Colonic mucosa (tissue), 4 donors: ENCODE results near the gene PAK5. TPM values are rescaled to one million over a fixed set of nuclear protein-coding genes. Genes with fewer than 3 reads are reported as not detected.

Source experiments
- DNase-seq: peaks from one replicate; pipeline ENCODE4 v3.0.0-alpha.2; 2020
- H3K27ac ChIP-seq: fragments of 200-600 bp; one replicate; pipeline ENCODE4 v1.8.0; 2021
- H3K27me3 ChIP-seq: fragments of 200-600 bp; one replicate; pipeline ENCODE4 v1.8.0; 2021
- H3K36me3 ChIP-seq: fragments of 200-600 bp; one replicate; pipeline ENCODE4 v1.8.0; 2021
- H3K4me1 ChIP-seq: fragments of 200-600 bp; one replicate; pipeline ENCODE4 v1.8.0; 2021; ENCODE audit warnings: mild to moderate bottlenecking
- H3K4me3 ChIP-seq: fragments of 200-600 bp; one replicate; pipeline ENCODE4 v1.8.0; 2021
- H3K9ac ChIP-seq, 2 donors: one replicate each; pipeline ENCODE4 v1.7.0; 2013; ENCODE audit warnings: control low read depth in 2 of 2, low read depth in 2 of 2, low read length in 2 of 2
- H3K9me3 ChIP-seq: fragments of 200-600 bp; one replicate; pipeline ENCODE4 v1.8.0; 2021
- intact Hi-C: fragments of 100-400 bp; cut with DNase I; formaldehyde crosslinking; loops from one replicate; pipeline ENCODE4 v1.14.1; 2022
- total RNA-seq, 2 donors: library from RNA; stranded (reverse); fragmentation: NEBNext Ultra II Directional in 1 of 2; extraction: Animal tissue kit (Norgen Biotek cat#: 25700) in 1 of 2; gene quantifications; one replicate each; pipeline ENCODE4 v1.2.1, GENCODE V29; 2021
- TF ChIP-seq, protein P1 (sequence below): fragments of 200-600 bp; IDR thresholded peaks from one replicate; pipeline ENCODE4 v1.8.0; 2022; ENCODE audit warnings: antibody characterized with exemption, mild to moderate bottlenecking
- donor health status: healthy.
- donor health status: DM: no; HTN: no; CAD: no.
- donor health status: DM: no; HTN: no; CAD: no.

Gene PAK5
- total RNA-seq, 2 donors from 2014 or later: 0.07 TPM; not detected in 1

DNA sequence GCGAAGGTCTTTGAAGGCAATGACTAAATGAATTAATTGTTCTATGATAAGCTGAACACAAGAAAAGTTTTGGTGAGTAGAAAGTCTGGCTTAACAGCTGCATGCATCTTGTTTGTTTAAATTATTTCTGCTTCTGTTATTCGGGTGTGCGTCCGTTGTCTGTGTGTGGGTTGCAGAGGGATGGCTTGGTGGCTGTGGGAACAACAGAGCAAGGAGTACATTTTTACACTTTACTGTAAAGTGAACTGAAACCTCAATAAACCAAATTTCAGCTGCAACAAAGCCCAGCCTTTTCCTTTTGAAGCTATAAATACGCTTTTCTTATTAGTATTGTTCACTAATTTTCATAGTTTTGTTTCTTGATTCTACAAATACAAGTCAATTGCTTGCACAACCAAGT, 328.0 kb downstream of the PAK5 start:
- no peak overlapping the region for H3K4me3 ChIP-seq
- peaks cover 77% of the 10 kb centered on the region for H3K27me3 ChIP-seq
- intact Hi-C loops: no loop called here
- H3K27ac ChIP-seq: no peak overlapping the region
- H3K9me3 ChIP-seq: no peaks in the 10 kb centered on the region
- H3K36me3 ChIP-seq: no peaks in the 10 kb centered on the region
- no peak for DNase-seq
- H3K4me1 ChIP-seq: no peaks in the 10 kb centered on the region
- H3K9ac ChIP-seq: no peak overlapping the region
- TF ChIP-seq, protein P1, sequence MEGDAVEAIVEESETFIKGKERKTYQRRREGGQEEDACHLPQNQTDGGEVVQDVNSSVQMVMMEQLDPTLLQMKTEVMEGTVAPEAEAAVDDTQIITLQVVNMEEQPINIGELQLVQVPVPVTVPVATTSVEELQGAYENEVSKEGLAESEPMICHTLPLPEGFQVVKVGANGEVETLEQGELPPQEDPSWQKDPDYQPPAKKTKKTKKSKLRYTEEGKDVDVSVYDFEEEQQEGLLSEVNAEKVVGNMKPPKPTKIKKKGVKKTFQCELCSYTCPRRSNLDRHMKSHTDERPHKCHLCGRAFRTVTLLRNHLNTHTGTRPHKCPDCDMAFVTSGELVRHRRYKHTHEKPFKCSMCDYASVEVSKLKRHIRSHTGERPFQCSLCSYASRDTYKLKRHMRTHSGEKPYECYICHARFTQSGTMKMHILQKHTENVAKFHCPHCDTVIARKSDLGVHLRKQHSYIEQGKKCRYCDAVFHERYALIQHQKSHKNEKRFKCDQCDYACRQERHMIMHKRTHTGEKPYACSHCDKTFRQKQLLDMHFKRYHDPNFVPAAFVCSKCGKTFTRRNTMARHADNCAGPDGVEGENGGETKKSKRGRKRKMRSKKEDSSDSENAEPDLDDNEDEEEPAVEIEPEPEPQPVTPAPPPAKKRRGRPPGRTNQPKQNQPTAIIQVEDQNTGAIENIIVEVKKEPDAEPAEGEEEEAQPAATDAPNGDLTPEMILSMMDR: no peak

DNA sequence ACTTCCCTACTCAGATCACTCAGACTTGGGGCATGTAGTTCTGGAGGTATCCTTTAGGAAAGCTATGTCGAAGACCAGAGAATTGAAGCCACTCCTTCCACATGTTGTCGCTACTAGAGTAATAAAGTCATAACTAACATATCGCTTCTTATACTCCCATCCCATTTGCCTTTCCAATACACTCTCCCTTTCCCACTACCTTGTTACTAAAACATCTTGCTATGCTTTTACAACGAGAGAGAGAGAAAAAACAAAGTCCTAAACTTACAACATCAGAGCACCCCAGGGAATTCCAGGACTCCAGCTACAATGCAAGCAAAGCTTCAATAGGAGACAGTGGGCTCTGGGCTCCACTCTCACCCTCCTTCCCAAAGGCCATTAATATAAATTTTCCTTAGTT, 329.6 kb downstream of the PAK5 start:
- intact Hi-C loops: no loop called here
- no peak overlapping the region for H3K4me3 ChIP-seq
- H3K9me3 ChIP-seq: no peaks in the 10 kb centered on the region
- peaks cover 66% of the 10 kb centered on the region for H3K27me3 ChIP-seq
- no peaks in the 10 kb centered on the region for H3K36me3 ChIP-seq
- TF ChIP-seq, protein P1: no peak
- H3K4me1 ChIP-seq: no peaks in the 10 kb centered on the region
- no peak overlapping the region for H3K9ac ChIP-seq
- DNase-seq: no peak
- H3K27ac ChIP-seq: no peak overlapping the region

DNA sequence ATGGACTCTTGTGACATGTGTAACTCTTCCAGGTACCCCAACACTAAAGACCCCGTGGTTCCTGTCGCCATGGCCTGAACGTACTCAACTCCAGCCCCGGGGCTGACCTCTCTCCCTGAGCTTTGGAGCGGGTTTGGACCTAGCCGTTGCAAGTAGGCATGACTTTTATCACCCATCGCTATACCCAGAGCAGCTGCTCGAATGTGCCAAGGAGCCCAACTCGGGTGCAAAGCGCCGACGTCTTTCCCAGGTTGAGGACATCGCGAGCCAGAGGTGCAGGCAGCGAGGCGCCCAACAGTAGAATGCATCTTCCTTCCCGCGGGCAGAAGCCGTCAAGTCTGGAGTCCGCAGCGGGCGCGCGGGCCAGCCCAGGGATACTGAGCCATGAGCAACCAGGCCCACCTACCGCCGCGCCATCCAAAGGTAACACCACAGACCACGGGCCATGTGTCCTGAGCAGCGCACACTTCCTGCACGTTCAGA, 330.1 kb downstream of the PAK5 start:
- no peak for DNase-seq
- Histone ChIP-seq H3K4me3 (no peak overlapping the region), H3K9ac (no peak overlapping the region), H3K27me3 (peaks cover 61% of the 10 kb centered on the region), H3K9me3 (no peaks in the 10 kb centered on the region), H3K36me3 (no peaks in the 10 kb centered on the region), H3K4me1 (no peaks in the 10 kb centered on the region), H3K27ac (no peak overlapping the region)
- TF ChIP-seq, protein P1: no peak
- intact Hi-C loops: no loop called here

DNA sequence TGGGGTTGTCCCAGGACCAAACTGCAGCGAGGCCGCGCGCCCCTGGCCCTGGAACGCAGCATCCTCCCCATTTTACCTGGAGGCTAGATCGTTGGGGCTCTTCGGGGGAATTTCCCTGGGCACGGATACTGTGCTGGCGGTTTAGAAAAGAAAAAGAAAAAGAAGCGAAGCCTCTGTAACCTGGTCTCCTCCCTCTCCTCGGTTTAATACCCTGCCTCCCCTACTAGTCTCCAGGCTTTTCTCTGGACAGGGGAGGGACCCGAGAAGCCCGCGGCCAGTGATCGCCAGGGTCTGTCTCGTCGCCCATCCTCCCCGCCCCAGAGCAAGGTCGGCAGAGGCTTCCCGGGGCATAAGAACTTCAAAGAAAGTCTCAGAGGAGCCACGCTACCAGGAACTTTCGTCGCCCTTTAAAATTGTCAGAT, 330.6 kb downstream of the PAK5 start:
- H3K27ac ChIP-seq: no peak overlapping the region
- DNase-seq: no peak
- intact Hi-C loops: no loop called here
- H3K9me3 ChIP-seq: no peaks in the 10 kb centered on the region
- no peaks in the 10 kb centered on the region for H3K36me3 ChIP-seq
- H3K9ac ChIP-seq: no peak overlapping the region
- no peak overlapping the region for H3K4me3 ChIP-seq
- TF ChIP-seq, protein P1: no peak
- peaks cover 56% of the 10 kb centered on the region for H3K27me3 ChIP-seq
- H3K4me1 ChIP-seq: no peaks in the 10 kb centered on the region

DNA sequence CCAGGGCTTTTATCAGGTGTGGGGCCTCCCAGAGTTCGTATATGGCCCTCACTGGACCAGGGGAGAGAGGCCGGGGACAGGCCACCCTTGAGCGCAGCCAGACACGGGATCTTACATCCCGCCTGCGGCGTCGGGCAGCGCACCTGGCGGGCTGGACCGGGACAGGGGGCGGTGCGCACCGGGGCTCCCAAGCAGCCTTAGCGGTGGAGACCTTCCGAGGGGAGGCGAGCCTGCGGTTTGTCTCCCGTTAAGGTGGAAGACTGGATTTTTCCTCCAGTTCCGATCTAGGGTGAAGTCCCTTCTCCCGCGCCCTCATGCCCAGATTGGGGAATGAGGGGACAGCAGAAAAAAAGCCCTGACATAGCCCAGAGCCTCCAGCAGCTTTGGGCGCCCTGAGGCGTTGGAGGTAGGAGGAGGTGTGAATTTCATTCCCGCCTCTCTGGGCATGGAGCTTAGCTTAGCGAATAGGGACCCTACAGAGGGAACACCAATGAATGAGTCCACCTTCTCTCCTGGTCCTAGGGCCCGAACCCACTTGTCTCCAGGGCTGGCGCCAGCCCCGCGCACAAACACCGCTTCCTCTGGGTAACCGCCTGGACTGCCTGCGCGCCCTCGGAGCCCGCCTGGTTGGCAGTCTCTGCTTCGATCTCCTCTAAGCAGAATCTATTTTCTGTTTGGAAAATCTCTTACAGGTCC, 331.2 kb downstream of the PAK5 start:
- no peaks in the 10 kb centered on the region for H3K36me3 ChIP-seq
- H3K9ac ChIP-seq: no peak overlapping the region
- intact Hi-C loops: no loop called here
- no peaks in the 10 kb centered on the region for H3K9me3 ChIP-seq
- TF ChIP-seq, protein P1: no peak
- H3K4me1 ChIP-seq: no peaks in the 10 kb centered on the region
- H3K27ac ChIP-seq: no peak overlapping the region
- DNase-seq: no peak
- H3K27me3 ChIP-seq: peaks cover 55% of the 10 kb centered on the region
- no peak overlapping the region for H3K4me3 ChIP-seq
